ENCODE data around the gene TSPAN9. TPM values are rescaled to one million over a fixed set of nuclear protein-coding genes. Genes with fewer than 3 reads are reported as not detected.

The TSPAN9 gene
- total RNA-seq, 1 donor from 2014 or later = 40.9 TPM

DNA sequence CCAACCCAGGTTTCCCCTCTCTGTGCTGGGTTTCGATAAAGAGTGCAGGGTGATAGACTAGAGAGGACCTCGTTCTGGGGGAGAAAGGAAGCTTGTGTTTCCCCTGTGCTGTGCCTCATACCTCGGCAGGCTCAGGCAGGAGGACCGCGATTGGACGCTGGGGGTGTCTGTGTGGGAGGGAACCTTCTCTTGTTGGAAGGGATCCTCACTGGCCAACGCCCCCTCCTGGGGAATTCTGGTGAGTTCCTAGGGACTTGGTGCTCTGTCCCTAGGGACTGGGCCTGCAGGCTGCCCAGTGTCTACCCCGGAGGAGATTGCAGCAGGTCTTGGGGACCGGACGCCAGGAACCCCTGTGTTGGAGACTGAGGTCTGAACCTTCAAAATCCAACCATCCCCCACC lies 256.4 kb downstream of the TSPAN9 start:
- no peaks in the 10 kb centered on the region for H3K9me3 ChIP-seq (ENCODE audit: insufficient read depth, low read depth, low read length)
- no peak overlapping the region for H3K4me3 Mint-ChIP-seq (ENCODE audit: unreplicated experiment)
- no peaks in the 10 kb centered on the region for H3K4me1 Mint-ChIP-seq (ENCODE audit: low read depth, unreplicated experiment)
- H3K4me1 ChIP-seq (ENCODE audit: insufficient read depth, low read length) = peaks cover 3% of the 10 kb centered on the region
- no peak overlapping the region for H3K4me3 ChIP-seq (ENCODE audit: insufficient read depth, low read depth, low read length)
- H3K27me3 Mint-ChIP-seq (ENCODE audit: low read depth, unreplicated experiment) = peaks cover 45% of the 10 kb centered on the region
- peaks cover 4% of the 10 kb centered on the region for H3K36me3 Mint-ChIP-seq (ENCODE audit: low read depth, unreplicated experiment)
- no peaks in the 10 kb centered on the region for H3K79me2 ChIP-seq (ENCODE audit: insufficient read depth, low read length)
- no peaks in the 10 kb centered on the region for H4K20me1 ChIP-seq (ENCODE audit: insufficient read depth, low read length)
- peaks cover 4% of the 10 kb centered on the region for H3K27me3 ChIP-seq (ENCODE audit: insufficient read depth, low read length)
- H2AFZ ChIP-seq (ENCODE audit: low read depth, low read length) = no peak overlapping the region
- peaks cover 7% of the 10 kb centered on the region for H3K9me3 Mint-ChIP-seq (ENCODE audit: unreplicated experiment)
- no peak for DNase-seq (ENCODE audit: low read depth)
- no peak overlapping the region for H3K9ac ChIP-seq (ENCODE audit: low read length)
- no peak overlapping the region for H3K27ac Mint-ChIP-seq (ENCODE audit: unreplicated experiment)
- H3K27ac ChIP-seq (ENCODE audit: low read depth, low read length) = no peak overlapping the region
- no peak for TF ChIP-seq EZH2 (IDR thresholded peaks at IDR 0.05; ENCODE audit: insufficient read depth, low read length)
- TF ChIP-seq, protein P1, sequence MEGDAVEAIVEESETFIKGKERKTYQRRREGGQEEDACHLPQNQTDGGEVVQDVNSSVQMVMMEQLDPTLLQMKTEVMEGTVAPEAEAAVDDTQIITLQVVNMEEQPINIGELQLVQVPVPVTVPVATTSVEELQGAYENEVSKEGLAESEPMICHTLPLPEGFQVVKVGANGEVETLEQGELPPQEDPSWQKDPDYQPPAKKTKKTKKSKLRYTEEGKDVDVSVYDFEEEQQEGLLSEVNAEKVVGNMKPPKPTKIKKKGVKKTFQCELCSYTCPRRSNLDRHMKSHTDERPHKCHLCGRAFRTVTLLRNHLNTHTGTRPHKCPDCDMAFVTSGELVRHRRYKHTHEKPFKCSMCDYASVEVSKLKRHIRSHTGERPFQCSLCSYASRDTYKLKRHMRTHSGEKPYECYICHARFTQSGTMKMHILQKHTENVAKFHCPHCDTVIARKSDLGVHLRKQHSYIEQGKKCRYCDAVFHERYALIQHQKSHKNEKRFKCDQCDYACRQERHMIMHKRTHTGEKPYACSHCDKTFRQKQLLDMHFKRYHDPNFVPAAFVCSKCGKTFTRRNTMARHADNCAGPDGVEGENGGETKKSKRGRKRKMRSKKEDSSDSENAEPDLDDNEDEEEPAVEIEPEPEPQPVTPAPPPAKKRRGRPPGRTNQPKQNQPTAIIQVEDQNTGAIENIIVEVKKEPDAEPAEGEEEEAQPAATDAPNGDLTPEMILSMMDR (IDR thresholded peaks at IDR 0.05; ENCODE audit: insufficient read depth, low read depth, low read length) = no peak
- H3K36me3 ChIP-seq (ENCODE audit: insufficient read depth, low read length) = no peaks in the 10 kb centered on the region
- no peak for FAIRE-seq
- no peak overlapping the region for H3K4me2 ChIP-seq (ENCODE audit: low read length)

DNA sequence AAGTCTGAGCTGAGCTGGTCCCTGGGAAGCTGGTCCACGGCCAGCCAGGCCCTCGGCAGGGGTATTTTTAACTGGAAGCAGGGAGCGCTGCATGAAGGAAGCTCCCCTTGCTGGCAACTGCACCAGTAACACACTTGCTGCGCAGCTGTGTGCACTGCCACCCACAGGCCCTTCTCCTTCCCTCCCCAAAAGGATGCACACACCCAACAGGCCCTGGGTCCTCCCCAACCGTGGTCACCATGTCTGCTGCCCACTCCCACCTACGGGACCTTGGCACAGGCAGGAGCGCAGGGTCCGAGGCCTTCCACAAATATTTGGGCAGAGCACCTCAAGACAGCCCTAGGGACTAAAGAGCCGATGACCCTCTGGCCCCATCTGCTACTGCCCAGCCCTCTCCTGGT lies 256.8 kb downstream of the TSPAN9 start:
- Histone ChIP-seq H3K4me1 (ENCODE audit: insufficient read depth, low read length) (peaks cover 3% of the 10 kb centered on the region), H3K36me3 (ENCODE audit: insufficient read depth, low read length) (no peaks in the 10 kb centered on the region), H2AFZ (ENCODE audit: low read depth, low read length) (no peak overlapping the region), H3K9me3 (ENCODE audit: insufficient read depth, low read depth, low read length) (no peaks in the 10 kb centered on the region), H3K4me2 (ENCODE audit: low read length) (no peak overlapping the region), H3K4me3 (ENCODE audit: insufficient read depth, low read depth, low read length) (no peak overlapping the region), H3K9ac (ENCODE audit: low read length) (no peak overlapping the region), H3K27me3 (ENCODE audit: insufficient read depth, low read length) (peaks cover 4% of the 10 kb centered on the region), H3K79me2 (ENCODE audit: insufficient read depth, low read length) (no peaks in the 10 kb centered on the region), H4K20me1 (ENCODE audit: insufficient read depth, low read length) (no peaks in the 10 kb centered on the region), H3K27ac (ENCODE audit: low read depth, low read length) (no peak overlapping the region)
- TF ChIP-seq, protein P1 (IDR thresholded peaks at IDR 0.05; ENCODE audit: insufficient read depth, low read depth, low read length) = no peak
- TF ChIP-seq EZH2 (IDR thresholded peaks at IDR 0.05; ENCODE audit: insufficient read depth, low read length) = no peak
- H3K4me1 Mint-ChIP-seq (ENCODE audit: low read depth, unreplicated experiment) = no peaks in the 10 kb centered on the region
- FAIRE-seq (no peak), DNase-seq (ENCODE audit: low read depth) (no peak)
- no peak overlapping the region for H3K27ac Mint-ChIP-seq (ENCODE audit: unreplicated experiment)
- H3K36me3 Mint-ChIP-seq (ENCODE audit: low read depth, unreplicated experiment) = peaks cover 4% of the 10 kb centered on the region
- no peak overlapping the region for H3K4me3 Mint-ChIP-seq (ENCODE audit: unreplicated experiment)
- H3K9me3 Mint-ChIP-seq (ENCODE audit: unreplicated experiment) = peaks cover 7% of the 10 kb centered on the region
- H3K27me3 Mint-ChIP-seq (ENCODE audit: low read depth, unreplicated experiment) = peaks cover 45% of the 10 kb centered on the region

DNA sequence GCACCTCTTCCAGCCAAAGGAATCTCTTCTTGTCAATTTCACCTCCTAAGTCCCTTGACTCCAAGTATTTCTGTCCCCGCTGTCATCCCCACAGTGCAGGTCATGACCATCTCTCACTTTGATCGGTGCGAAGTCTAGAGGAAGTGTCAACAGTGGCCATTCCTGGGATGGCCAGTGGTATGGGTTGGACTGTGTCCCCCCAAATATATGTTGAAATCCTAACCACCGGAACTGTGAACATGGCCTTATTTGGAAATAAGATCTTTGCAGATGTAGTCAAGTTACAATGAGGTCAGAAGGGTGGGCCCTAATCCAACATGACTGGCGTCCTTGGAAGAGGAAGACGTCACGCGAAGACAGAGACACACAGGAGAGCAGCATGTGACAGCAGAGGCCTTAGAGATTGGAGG lies 257.9 kb downstream of the TSPAN9 start:
- Histone ChIP-seq H4K20me1 (ENCODE audit: insufficient read depth, low read length) (no peaks in the 10 kb centered on the region), H3K27ac (ENCODE audit: low read depth, low read length) (no peak overlapping the region), H3K4me2 (ENCODE audit: low read length) (no peak overlapping the region), H3K9ac (ENCODE audit: low read length) (no peak overlapping the region), H3K4me1 (ENCODE audit: insufficient read depth, low read length) (peaks cover 3% of the 10 kb centered on the region), H3K9me3 (ENCODE audit: insufficient read depth, low read depth, low read length) (no peaks in the 10 kb centered on the region), H3K4me3 (ENCODE audit: insufficient read depth, low read depth, low read length) (no peak overlapping the region), H3K36me3 (ENCODE audit: insufficient read depth, low read length) (no peaks in the 10 kb centered on the region), H3K27me3 (ENCODE audit: insufficient read depth, low read length) (peaks cover 4% of the 10 kb centered on the region), H3K79me2 (ENCODE audit: insufficient read depth, low read length) (no peaks in the 10 kb centered on the region), H2AFZ (ENCODE audit: low read depth, low read length) (no peak overlapping the region)
- FAIRE-seq (no peak), DNase-seq (ENCODE audit: low read depth) (no peak)
- Mint-ChIP-seq H3K36me3 (ENCODE audit: low read depth, unreplicated experiment) (peaks cover 2% of the 10 kb centered on the region), H3K4me1 (ENCODE audit: low read depth, unreplicated experiment) (no peaks in the 10 kb centered on the region), H3K27ac (ENCODE audit: unreplicated experiment) (no peak overlapping the region), H3K9me3 (ENCODE audit: unreplicated experiment) (peaks cover 7% of the 10 kb centered on the region), H3K27me3 (ENCODE audit: low read depth, unreplicated experiment) (peaks cover 41% of the 10 kb centered on the region), H3K4me3 (ENCODE audit: unreplicated experiment) (no peak overlapping the region)
- no peak for TF ChIP-seq EZH2 (IDR thresholded peaks at IDR 0.05; ENCODE audit: insufficient read depth, low read length)
- TF ChIP-seq, protein P1 (IDR thresholded peaks at IDR 0.05; ENCODE audit: insufficient read depth, low read depth, low read length) = no peak

Other genes with a start within 250 kb of the TSPAN9 start
- not detected in 2 replicates for gene NRIP2, start 242.3 kb upstream of the TSPAN9 start, total RNA-seq
- not detected in 2 replicates for gene TEX52, start 220.3 kb upstream of the TSPAN9 start, total RNA-seq
- 3.9 and 7.1 TPM in 2 replicates for gene FOXM1, start 200.2 kb upstream of the TSPAN9 start, total RNA-seq
- gene RHNO1, start 200.2 kb upstream of the TSPAN9 start, total RNA-seq = 15.0 and 15.6 TPM in 2 replicates
- 23.6 and 26.4 TPM in 2 replicates for gene TULP3, start 186.5 kb upstream of the TSPAN9 start, total RNA-seq
- 13.0 and 19.1 TPM in 2 replicates for gene TEAD4, start 118.0 kb upstream of the TSPAN9 start, total RNA-seq